GM12874 (cell line): ENCODE data around the gene CHMP4A.

Source experiments
- TF ChIP-seq, protein P1 (sequence below): IDR thresholded peaks from 2 replicates; pipeline ENCODE4 v1.5.1; 2011; ENCODE audit warnings: low read depth, mild to moderate bottlenecking, control low read depth, low read length, moderate library complexity; ENCODE audit not compliant: insufficient read depth

The CHMP4A gene

DNA sequence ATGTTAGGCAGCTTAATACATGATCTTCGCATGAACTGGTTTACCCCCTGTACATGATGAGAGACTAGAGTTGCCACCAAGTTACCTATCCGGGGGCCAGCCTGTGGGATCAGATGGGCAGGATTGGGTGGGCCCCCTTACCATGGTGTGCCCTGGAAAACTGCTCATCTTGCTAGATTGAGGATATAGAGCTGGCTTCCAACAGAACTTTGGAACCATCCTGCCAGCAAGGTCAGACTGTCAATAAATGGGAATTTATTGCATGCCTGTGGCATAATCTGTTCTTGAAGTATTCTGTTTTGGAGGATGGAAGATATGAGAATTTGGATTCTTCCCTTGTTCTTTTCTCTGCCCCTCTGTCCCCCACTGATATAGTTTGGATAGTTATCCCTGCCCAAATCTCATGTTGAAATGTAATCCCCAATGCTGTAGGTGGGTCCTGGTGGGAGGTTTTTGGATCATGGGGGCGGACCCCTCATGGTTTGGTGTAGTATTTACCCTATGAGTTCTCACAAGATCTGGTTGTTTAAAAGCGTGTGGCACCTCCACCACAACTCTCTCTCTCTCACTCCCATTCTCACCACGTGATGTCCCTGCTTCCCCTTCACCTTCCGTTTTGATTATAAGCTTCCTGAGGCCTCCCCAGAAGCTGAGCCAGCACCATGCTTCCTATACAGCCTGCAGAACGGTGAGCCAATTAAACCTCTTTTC, 14.3 kb downstream of the CHMP4A start:
- TF ChIP-seq, protein P1, sequence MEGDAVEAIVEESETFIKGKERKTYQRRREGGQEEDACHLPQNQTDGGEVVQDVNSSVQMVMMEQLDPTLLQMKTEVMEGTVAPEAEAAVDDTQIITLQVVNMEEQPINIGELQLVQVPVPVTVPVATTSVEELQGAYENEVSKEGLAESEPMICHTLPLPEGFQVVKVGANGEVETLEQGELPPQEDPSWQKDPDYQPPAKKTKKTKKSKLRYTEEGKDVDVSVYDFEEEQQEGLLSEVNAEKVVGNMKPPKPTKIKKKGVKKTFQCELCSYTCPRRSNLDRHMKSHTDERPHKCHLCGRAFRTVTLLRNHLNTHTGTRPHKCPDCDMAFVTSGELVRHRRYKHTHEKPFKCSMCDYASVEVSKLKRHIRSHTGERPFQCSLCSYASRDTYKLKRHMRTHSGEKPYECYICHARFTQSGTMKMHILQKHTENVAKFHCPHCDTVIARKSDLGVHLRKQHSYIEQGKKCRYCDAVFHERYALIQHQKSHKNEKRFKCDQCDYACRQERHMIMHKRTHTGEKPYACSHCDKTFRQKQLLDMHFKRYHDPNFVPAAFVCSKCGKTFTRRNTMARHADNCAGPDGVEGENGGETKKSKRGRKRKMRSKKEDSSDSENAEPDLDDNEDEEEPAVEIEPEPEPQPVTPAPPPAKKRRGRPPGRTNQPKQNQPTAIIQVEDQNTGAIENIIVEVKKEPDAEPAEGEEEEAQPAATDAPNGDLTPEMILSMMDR = no peak

DNA sequence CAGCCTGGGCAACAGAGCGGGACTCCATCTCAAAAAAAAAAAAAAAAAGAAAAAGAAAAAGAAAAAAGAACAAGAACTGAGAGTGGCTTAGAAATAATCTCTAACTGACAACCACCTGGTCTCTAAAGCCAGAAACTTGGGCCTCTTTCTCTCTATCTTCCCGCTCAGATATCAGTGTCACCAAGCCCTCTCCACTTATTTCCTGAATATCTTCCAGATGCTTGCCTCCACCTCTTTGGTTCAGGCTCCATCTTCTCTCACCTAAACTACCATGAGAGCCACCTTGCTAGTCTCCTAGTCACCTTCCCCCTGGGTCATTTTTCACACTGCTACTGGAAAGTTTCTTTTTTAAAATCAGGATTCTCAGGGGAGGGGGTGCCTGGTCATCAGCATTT, 16.2 kb downstream of the CHMP4A start:
- TF ChIP-seq, protein P1 = no peak

DNA sequence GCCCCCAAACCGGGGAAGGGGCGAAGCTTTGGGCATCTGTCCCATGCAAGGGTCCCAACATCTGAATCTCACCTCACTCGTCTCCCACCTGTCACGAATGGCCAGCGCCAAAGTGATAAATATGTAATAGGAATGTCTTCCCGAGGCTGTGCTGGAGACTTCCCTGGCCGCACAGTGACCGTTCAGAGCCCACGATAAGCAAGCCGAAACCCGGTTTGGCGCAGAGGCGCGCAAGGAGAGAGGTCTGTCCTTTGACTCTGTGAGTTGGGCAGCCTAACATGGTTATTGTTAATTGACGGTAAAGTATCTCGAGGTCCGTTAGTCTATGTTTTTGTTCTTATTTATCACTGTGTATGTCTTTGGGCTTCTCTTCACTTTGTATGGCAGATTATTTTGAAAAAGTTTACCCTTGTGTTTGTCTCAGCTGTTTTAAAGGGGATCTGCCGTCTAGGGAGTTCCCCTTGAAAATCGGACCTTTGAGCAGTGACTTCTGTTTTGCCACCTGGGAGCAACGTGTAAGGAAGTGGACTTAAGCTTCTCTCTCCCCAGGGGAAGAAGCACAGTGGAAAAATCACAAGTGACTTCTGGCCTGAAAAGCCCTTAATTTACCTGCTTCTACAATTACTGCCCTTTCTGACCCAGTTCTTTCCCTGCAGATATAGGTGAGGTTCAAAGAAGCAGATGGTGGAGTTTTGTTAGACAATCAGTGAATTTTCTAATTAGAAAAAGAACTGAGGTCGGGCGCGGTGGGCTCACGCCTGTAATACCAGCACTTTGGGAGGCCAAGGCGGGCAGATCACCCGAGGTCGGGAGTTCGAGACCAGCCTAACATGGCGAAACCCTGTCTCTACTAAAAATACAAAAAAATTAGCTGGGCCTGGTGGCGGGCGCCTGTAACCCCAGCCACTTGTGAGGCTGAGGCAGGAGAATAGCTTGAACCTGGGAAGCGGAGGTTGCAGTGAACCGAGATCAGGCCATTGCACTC, 16.9 kb downstream of the CHMP4A start:
- TF ChIP-seq, protein P1 = no peak

DNA sequence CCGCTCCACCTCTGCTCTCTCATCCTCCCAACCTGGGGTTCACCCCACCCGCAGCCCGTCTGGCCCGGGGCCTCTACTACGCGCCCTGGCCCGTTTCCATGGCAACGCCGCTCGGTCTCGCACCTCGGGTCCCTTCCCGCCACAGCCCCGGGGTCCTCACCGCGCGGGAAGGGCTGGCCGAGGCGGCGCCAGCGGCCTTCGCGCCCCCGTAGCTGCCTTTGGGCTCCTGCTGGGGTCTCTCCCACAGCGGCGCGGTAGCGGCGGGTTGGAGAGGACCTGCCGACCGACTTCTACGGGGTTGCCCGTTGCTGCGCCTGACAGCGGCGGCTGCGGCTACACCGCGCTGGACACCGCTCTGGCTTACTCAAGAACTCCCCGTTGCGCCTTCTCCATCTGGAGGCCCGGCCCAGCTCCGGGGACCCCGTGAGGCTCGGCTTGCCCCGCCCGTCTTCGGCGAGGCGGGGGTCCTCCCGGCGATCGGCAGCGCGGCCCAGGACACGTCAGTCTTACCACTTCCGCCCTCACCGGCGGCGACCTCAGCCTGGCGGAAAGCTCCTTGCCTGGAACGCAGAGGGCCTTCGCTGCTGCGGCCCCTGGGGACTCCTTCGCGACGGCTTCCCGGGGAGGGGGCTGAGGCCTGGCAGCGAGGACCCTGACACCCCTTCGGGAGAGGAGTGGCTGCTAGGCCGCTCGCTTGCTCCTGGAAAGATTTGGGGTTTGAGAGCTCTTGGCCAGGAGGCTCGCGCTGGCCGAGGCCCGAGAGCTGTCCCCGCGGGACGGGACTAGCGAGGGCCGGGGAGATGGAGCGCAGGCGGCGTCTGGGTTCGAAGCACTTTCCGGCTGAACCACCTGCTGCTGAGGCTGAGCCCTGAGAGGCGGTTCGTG, 17.9 kb downstream of the CHMP4A start, which contains the start of gene TM9SF1:
Gene TM9SF1, minus strand, starts transcription at position 256 of the 885 bp plus-strand sequence. CDS start 422 bp downstream, outside the sequence.
- TF ChIP-seq, protein P1 = no peak

DNA sequence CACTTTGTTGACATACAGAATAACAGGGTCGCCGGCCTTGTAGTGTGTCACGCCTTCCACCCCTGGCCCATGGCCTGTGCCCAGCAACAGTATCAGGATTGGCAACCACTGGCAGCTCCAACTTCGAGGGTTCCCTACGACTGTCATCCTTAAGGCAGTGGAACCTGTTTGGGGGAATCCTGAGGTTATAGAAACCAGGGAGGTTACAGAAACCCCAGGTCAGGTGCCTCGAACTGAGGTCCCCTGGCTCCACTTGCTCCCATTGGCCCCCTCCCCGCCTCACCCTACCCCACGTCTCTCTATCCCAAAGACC, 18.5 kb downstream of the CHMP4A start:
- TF ChIP-seq, protein P1 = no peak

DNA sequence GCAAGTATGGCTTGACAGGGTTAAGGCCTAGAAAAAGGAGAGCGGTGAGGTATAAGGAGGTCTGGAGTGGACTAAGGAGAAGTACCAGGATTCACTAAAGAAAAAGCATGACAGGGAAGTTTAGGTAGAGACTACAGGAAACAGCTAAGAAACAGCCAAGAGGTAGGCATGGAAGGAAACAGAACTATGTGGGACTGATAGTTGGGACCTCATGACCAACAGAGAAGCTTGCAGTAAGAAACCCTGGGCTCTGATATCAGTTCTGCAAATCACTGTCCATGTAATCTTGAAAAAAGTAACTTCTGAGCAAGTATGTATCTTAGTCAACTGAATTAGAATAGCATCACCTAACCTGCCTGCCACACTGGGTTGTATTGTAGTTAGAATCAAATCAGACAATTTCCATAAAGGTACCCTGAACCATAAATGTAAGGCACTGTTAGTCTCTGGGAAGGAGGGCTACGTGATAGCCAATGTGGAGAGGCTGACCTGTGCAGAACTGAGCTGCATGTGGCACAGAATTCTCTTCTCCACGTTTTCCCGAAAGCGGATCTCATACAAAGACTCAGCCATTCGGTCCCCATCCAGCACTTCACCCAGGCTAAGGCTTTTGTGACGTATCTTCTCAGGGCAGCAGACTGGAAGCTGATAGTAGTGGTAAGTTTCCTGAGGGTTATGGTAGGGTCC, 19.0 kb downstream of the CHMP4A start:
- TF ChIP-seq, protein P1 = no peak
